ENCODE measurements around the gene TNFSF10.
"Not testable (repeated sequence)": the region's sequence is repeated elsewhere in the genome, so short reads cannot be mapped to it uniquely, and the experiment has no call there.

Gene TNFSF10

GRCh38 chr3:172543419-172543818, 20.2 kb upstream of the TNFSF10 start:
- DNase-seq = no peak

- no peak for DNase-seq
Measured at GRCh38 chr3:172542999-172543398, 19.8 kb upstream of the TNFSF10 start.

- DNase-seq = no peak
Measured at GRCh38 chr3:172541945-172542488, 18.8 kb upstream of the TNFSF10 start.

- DNase-seq = no peak
Measured at GRCh38 chr3:172540049-172540448, 16.8 kb upstream of the TNFSF10 start.

DNA sequence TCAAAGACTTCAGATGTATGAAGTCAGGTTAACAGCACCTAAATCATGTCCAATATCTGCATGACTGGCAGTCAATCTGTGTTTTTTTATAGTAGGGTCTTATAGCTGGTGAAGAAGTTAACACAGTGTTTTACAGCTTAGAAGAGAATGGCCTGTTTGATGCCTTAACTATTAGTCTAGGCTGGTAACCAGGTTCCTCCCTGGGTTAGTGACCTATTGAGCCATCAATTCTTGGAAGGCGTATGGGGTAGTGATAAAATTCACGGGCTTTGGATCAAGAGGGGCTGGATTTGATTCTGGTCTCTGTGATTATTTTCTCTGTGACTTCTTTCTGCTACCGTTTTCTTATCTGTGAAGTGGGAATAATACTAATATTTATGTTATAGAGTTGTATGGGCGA, 16.0 kb upstream of the TNFSF10 start:
- no peak for DNase-seq

- no peak for DNase-seq
Measured at GRCh38 chr3:172538368-172539151, 15.3 kb upstream of the TNFSF10 start.

DNA sequence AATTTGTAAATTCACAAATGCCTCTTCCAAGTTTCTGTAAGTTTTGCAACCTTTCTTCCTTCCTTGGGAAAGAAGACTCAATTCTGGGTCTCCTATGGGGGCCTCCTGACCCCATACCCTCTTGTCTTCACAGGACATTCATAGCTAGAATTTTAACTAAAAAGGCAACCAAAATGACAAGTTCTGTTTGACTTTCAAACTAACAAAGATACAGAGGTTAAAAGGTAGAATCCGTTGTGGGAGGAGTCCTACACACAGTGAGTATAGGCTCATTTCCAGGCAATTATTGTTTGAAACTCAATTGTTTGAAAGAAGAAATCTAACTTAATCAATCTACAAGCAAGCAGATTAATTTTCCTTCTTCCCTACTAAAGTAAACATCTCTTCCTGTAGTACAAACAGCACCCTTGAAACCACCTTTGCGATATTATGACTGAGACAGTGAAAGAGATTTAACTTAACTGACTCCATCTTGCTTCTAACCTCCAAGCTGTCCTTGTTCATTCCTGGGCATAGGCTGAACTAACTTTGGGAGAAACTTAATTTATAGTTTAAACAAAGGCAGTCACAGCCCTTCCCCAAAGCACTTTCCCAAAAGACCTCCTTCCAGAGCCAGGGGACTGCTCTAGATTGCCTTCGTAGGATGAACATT, 14.4 kb upstream of the TNFSF10 start:
- DNase-seq = no peak

- no peak for DNase-seq
Measured at GRCh38 chr3:172536993-172537419, 13.8 kb upstream of the TNFSF10 start.

GRCh38 chr3:172536505-172536904, 13.3 kb upstream of the TNFSF10 start:
- no peak for DNase-seq

DNA sequence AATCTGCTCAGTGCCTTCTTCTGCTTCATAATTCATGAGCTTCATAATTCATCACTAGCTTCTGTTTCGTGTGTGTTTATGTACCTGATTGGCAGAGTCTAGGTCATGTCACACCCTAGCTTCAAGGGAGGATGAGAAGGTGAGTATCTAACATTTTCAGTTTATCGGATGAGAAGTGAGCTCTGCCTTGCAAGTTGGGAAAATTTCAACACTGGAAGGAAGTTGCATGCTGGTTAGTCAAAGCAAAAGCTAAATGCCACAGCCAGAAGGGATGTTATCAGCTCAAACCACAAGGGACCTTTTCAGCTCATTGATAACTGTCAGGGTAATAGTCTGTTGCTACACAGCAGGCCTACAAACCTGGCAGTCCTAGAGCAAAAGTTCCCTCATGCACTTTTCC, 7.3 kb upstream of the TNFSF10 start:
- DNase-seq = no peak

DNA sequence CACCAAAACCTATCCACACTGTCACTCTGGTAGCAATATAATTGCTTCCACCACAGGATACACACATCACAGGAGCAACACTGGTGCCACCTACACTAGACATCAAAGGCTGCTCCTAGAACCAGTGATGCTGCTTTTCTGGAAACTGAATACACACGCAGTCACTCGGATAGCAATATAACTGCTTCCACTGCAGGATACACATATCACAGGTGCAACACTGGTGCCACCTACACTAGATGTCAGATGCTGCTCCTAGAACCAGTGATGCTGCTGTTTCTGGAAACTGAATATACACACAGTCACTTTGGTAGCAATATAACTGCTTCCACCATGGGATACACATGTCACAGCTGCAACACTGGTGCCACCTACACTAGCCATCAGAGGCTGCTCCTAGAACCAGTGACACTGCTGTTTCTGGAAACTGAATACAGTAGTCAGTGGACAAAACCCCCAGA, 6.9 kb upstream of the TNFSF10 start:
- no peak for DNase-seq

- no peak for DNase-seq
Measured at GRCh38 chr3:172528677-172529076, 5.4 kb upstream of the TNFSF10 start.

GRCh38 chr3:172527306-172527705, 4.1 kb upstream of the TNFSF10 start:
- no peak for DNase-seq

DNA sequence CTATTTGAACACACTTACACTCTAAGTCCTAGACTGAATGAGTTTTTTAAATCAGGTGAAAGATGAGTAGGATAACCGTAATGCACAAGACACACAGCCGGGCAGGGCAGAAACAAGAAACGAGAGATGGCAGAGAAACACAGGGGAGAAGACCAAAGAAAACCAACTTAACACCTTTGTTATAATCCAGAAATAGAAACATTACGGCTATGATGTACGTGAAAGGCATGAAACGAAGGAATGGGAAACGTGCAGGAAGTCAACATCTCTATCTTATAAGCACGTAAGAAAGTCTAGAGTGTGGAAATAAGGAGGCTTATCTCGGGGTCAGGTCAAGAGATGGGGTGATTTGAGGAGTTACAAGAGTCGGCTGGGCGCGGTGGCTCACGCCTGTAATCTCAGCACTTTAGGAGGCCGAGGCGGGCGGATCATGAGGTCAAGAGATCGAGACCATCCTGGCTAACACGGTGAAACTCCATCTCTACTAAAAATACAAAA, 1.9 kb upstream of the TNFSF10 start:
- no peak for DNase-seq

GRCh38 chr3:172524611-172525010, 1.4 kb upstream of the TNFSF10 start:
- DNase-seq = no peak

- DNase-seq = not testable (repeated sequence)
Measured at GRCh38 chr3:172521837-172522726, 1.1 kb downstream of the TNFSF10 start.

- DNase-seq = no peak
Measured at GRCh38 chr3:172520301-172520831, 2.9 kb downstream of the TNFSF10 start.

DNA sequence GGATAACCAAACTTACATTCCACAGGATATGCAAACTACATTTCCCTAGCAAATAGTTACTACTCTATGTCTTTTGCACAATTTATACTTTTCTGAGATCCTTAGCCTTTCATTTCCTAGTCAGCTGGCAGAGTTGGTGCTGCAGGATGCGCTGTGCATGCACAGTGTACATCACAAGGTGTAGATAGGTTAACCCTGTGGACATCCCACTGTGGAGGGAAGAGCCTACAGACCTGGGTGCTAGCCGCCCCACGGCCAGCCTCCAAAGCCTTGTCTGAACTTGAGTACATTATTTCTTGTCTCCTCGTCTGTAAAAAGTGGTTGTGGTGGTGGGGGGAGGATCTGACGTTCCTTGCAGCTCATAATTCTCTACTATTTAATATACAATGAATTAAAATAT, 3.5 kb downstream of the TNFSF10 start:
- DNase-seq = no peak

- DNase-seq = no peak
Measured at GRCh38 chr3:172518929-172519640, 4.1 kb downstream of the TNFSF10 start.

DNA sequence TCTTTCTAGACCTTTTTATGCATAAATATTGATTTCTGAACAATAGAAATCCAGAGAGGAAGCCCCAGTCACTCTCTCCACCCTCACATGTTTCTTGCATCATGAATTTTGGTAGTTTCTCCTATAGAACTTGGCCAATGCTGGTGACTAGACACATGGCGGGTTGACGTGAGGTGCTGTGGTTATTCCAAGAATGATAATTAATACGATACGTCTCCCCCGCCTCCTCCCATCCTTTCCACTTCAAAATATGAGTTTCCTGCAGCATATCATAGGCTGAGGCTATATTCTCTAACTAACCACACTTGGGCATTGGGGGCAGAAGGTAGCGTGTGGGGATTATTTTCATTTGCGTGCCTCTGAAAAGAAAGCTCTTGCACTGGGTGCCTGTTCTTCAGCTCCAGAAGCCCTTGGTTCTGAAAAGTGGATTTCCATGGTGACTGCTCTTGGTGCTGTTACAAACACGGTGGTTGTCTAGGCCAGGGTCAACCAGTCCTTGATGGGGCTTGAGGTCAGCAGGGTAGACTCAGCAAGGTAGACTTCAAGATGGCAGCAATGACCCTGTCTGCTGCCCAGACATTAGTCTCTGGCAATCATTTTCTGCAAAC, 5.3 kb downstream of the TNFSF10 start:
- DNase-seq = no peak
